ENCODE measurements around the gene PRELP. TPM values are rescaled to one million over a fixed set of nuclear protein-coding genes. Genes with fewer than 3 reads are reported as not detected.

Gene PRELP
- total and polyA plus RNA-seq, 2 donors (not counting 1 experiment from before 2014, with no cell fraction given): not detected

DNA sequence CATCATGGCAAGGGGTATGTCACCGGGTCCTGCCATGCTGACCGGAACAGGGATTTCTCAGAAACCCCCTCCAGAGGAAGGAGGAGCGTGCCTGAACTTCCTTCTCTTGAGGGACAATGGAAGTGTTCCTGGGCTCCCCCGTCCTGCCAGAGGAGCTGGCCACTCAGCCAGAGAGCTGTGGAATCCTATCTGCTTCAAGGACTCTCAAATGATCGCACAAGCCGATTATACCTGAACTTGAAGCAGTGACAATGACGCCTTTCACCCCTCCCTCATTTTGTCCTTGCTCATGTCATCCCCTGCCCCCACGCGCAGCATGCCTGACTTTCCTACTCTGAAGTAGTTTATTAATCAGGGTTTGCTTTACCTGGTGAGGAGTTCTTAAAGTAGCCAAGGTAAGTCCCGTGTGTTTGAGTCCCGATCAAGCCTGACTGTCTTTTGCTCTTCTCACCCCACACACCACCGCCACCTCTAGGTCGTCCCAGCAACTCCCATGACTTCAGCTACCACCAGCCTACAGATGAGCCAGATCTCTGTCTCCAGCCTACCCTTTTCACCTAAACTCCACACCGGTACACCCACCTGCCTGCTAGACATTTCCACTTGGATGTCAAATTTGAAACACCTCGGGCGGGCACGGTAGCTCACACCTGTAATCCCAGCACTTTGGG lies 25.0 kb upstream of the PRELP start:
- Histone ChIP-seq H3K9ac (ENCODE audit: low read length) (no peak overlapping the region), H3K4me2 (replicated peaks; ENCODE audit: low read depth, low read length, poor library complexity, severe bottlenecking) (no peak overlapping the region), H4K20me1 (ENCODE audit: control insufficient read depth, insufficient read depth, low read length, poor library complexity, severe bottlenecking) (no peaks in the 10 kb centered on the region), H3K27me3 (replicated peaks in 1 of 4; ENCODE audit: control extremely low read depth in 1 of 4, control insufficient read depth in 3 of 4, insufficient read depth in 4 of 4, low read length in 3 of 4) (peaks cover 0 to 8% (median 0%) of the 10 kb centered on the region in 4 experiments), H3K9me3 (ENCODE audit: control extremely low read depth in 1 of 3, control insufficient read depth in 2 of 3, insufficient read depth in 1 of 3, low read length in 2 of 3) (peaks cover 0 to 2% (median 0%) of the 10 kb centered on the region in 3 donors), H3K79me2 (ENCODE audit: control insufficient read depth, insufficient read depth, low read length) (no peaks in the 10 kb centered on the region), H3K4me1 (ENCODE audit: control insufficient read depth in 2 of 2, insufficient read depth in 2 of 2, low read length in 2 of 2) (peaks cover 8 to 14% of the 10 kb centered on the region in 2 donors), H3K27ac (ENCODE audit: low read length in 2 of 2) (no peak overlapping the region), H2AFZ (ENCODE audit: insufficient read depth, low read depth, low read length, poor library complexity, severe bottlenecking) (no peak overlapping the region), H3K36me3 (replicated peaks in 1 of 2; ENCODE audit: control extremely low read depth in 1 of 2, control insufficient read depth in 1 of 2, extremely low read depth in 1 of 2, insufficient read depth in 2 of 2, low read length in 1 of 2) (no peaks in the 10 kb centered on the region), H3K4me3 (ENCODE audit: control extremely low read depth in 1 of 5, extremely low read depth in 1 of 5, insufficient read depth in 1 of 5, low read depth in 2 of 5, low read length in 4 of 5) (no peak overlapping the region)
- DNase-seq (no peak), ATAC-seq (ENCODE audit: low read depth) (no peak)
- H3K4me1 Mint-ChIP-seq: peaks cover 12% of the 10 kb centered on the region
- ChIA-PET POLR2A (no interaction called here), CTCF (interaction anchor here (0.9 to 2.4 kb wide), 5 partner anchors 10 to 270 kb away, joined by 3 to 8 read pairs (median 3); no protein-coding TSS in a partner anchor)
- no peak overlapping the region for H3K27ac Mint-ChIP-seq
- peaks cover 1% of the 10 kb centered on the region for H3K9me3 Mint-ChIP-seq (ENCODE audit: insufficient read depth)
- 84% methylated on average over 12 of the region's 17 CpGs for WGBS (ENCODE audit: insufficient coverage)
- intact Hi-C loops (cut with micrococcal nuclease): no loop called here
- H3K4me3 Mint-ChIP-seq: no peak overlapping the region
- H3K27me3 Mint-ChIP-seq: peaks cover 8% of the 10 kb centered on the region
- TF ChIP-seq, protein P1, sequence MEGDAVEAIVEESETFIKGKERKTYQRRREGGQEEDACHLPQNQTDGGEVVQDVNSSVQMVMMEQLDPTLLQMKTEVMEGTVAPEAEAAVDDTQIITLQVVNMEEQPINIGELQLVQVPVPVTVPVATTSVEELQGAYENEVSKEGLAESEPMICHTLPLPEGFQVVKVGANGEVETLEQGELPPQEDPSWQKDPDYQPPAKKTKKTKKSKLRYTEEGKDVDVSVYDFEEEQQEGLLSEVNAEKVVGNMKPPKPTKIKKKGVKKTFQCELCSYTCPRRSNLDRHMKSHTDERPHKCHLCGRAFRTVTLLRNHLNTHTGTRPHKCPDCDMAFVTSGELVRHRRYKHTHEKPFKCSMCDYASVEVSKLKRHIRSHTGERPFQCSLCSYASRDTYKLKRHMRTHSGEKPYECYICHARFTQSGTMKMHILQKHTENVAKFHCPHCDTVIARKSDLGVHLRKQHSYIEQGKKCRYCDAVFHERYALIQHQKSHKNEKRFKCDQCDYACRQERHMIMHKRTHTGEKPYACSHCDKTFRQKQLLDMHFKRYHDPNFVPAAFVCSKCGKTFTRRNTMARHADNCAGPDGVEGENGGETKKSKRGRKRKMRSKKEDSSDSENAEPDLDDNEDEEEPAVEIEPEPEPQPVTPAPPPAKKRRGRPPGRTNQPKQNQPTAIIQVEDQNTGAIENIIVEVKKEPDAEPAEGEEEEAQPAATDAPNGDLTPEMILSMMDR (IDR thresholded peaks at IDR 0.05): no peak
- TF ChIP-seq EZH2 (IDR thresholded peaks at IDR 0.05; ENCODE audit: borderline replicate concordance, insufficient read depth, low read depth, low read length, poor library complexity, severe bottlenecking): no peak

All from B cell (primary cell).